DOHH2 (cell line): ENCODE measurements around the gene UNC5CL.

ENCODE experiments used
- H3F3A ChIP-seq: fragments of 200-600 bp; sonication (generic), shearing (Covaris generic); 2 replicates; pipeline ENCODE4 v1.6.0; 2016; ENCODE audit warnings: antibody characterized with exemption, mild to moderate bottlenecking; ENCODE audit not compliant: control insufficient read depth, insufficient read depth
- H3K27ac ChIP-seq: fragments of 200-600 bp; sonication (generic); 2 replicates; pipeline ENCODE4 v1.5.1; 2014; ENCODE audit warnings: low read depth, mild to moderate bottlenecking, low read length, moderate library complexity
- H3K27me3 ChIP-seq: fragments of 200-600 bp; sonication (generic); 2 replicates; pipeline ENCODE4 v1.6.1; 2014; ENCODE audit warnings: mild to moderate bottlenecking, low read length, mixed read lengths; ENCODE audit not compliant: control insufficient read depth
- H3K36me3 ChIP-seq: fragments of 200-600 bp; sonication (generic); 2 replicates; pipeline ENCODE4 v1.6.1; 2014; ENCODE audit warnings: mild to moderate bottlenecking, low read length, moderate library complexity, mixed read lengths; ENCODE audit not compliant: control insufficient read depth
- H3K4me1 ChIP-seq: fragments of 200-600 bp; sonication (generic); 2 replicates; pipeline ENCODE4 v1.6.1; 2014; ENCODE audit warnings: mild to moderate bottlenecking, low read length, mixed read lengths; ENCODE audit not compliant: control insufficient read depth
- H3K4me2 ChIP-seq: fragments of 200-600 bp; sonication (generic); 2 replicates; pipeline ENCODE4 v1.6.0; 2014; ENCODE audit warnings: mild to moderate bottlenecking, low read length, moderate library complexity
- H3K4me3 ChIP-seq: fragments of 200-600 bp; sonication (generic); 2 replicates; pipeline ENCODE4 v1.5.1; 2014; ENCODE audit warnings: mild to moderate bottlenecking, low read length, mixed read lengths
- H3K79me2 ChIP-seq: fragments of 200-600 bp; sonication (generic); 2 replicates; pipeline ENCODE4 v1.6.1; 2014; ENCODE audit warnings: mild to moderate bottlenecking, low read length, mixed read lengths; ENCODE audit not compliant: control insufficient read depth
- H3K9me2 ChIP-seq: fragments of 200-600 bp; sonication (generic); replicated peaks from 2 replicates; pipeline ENCODE4 v1.6.1; 2014; ENCODE audit warnings: mild to moderate bottlenecking, low read length, mixed read lengths; ENCODE audit not compliant: control insufficient read depth
- H3K9me3 ChIP-seq: fragments of 200-600 bp; sonication (generic); 2 replicates; pipeline ENCODE4 v1.6.1; 2014; ENCODE audit warnings: antibody characterized with exemption, low read length, mixed read lengths; ENCODE audit not compliant: control insufficient read depth, insufficient read depth
- H4K20me1 ChIP-seq: fragments of 200-600 bp; sonication (generic); 2 replicates; pipeline ENCODE4 v1.6.0; 2014; ENCODE audit warnings: low read depth, mild to moderate bottlenecking, antibody characterized with exemption, low read length, moderate library complexity; ENCODE audit not compliant: control insufficient read depth, insufficient read depth
- CTCF ChIP-seq: fragments of 200-600 bp; sonication (generic); IDR thresholded peaks from one replicate; pipeline ENCODE4 v1.5.1; 2014; ENCODE audit warnings: antibody characterized with exemption, mild to moderate bottlenecking, low read depth, low read length; ENCODE audit not compliant: poor library complexity, severe bottlenecking
- EZH2phosphoT487 ChIP-seq: fragments of 200-600 bp; sonication (generic); IDR thresholded peaks from 2 replicates; pipeline ENCODE4 v1.6.1; 2017; ENCODE audit warnings: borderline replicate concordance, mild to moderate bottlenecking, antibody characterized with exemption, low read length, moderate library complexity, mixed read lengths

The UNC5CL gene

GRCh38 chr6:41074692-41075436 is 35.8 kb upstream of the UNC5CL start:
- Histone ChIP-seq H3K27me3 (no peaks in the 10 kb centered on the region), H3K4me1 (peaks cover 60% of the 10 kb centered on the region), H3F3A (peaks cover 11% of the 10 kb centered on the region), H3K79me2 (peaks cover 81% of the 10 kb centered on the region), H3K4me3 (peak overlapping the region; percentile 93), H3K9me3 (no peaks in the 10 kb centered on the region), H3K27ac (peak overlapping the region; percentile 94; the same call in 1 of the 2 replicates), H3K36me3 (peaks cover 72% of the 10 kb centered on the region), H3K4me2 (peak overlapping the region; percentile 99), H3K9me2 (no peaks in the 10 kb centered on the region), H4K20me1 (peaks cover 8% of the 10 kb centered on the region)
- TF ChIP-seq CTCF = no peak
- no peak for TF ChIP-seq EZH2phosphoT487

- peaks cover 73% of the 10 kb centered on the region for H3K79me2 ChIP-seq
- no peak for TF ChIP-seq CTCF
- TF ChIP-seq EZH2phosphoT487 = no peak
- H3K9me2 ChIP-seq = no peaks in the 10 kb centered on the region
- peaks cover 11% of the 10 kb centered on the region for H3F3A ChIP-seq
- no peaks in the 10 kb centered on the region for H3K9me3 ChIP-seq
- peaks cover 72% of the 10 kb centered on the region for H3K36me3 ChIP-seq
- peak overlapping the region; percentile 99 for H3K4me2 ChIP-seq
- H3K27ac ChIP-seq = peak overlapping the region; percentile 94
- no peaks in the 10 kb centered on the region for H3K27me3 ChIP-seq
- H3K4me1 ChIP-seq = peaks cover 52% of the 10 kb centered on the region
- peaks cover 8% of the 10 kb centered on the region for H4K20me1 ChIP-seq
- peak overlapping the region; percentile 93 for H3K4me3 ChIP-seq
These were observed 35.1 kb upstream of the UNC5CL start for GRCh38 chr6:41073968-41074691.

GRCh38 chr6:41073203-41073967 is 34.4 kb upstream of the UNC5CL start:
- Histone ChIP-seq H3K4me3 (peak overlapping the region; percentile 93), H3K36me3 (peaks cover 71% of the 10 kb centered on the region), H3F3A (peaks cover 11% of the 10 kb centered on the region), H3K9me3 (no peaks in the 10 kb centered on the region), H3K4me2 (peak overlapping the region; percentile 99), H3K9me2 (no peaks in the 10 kb centered on the region), H3K4me1 (peaks cover 46% of the 10 kb centered on the region), H3K79me2 (peaks cover 66% of the 10 kb centered on the region), H4K20me1 (peaks cover 8% of the 10 kb centered on the region), H3K27ac (peak overlapping the region; percentile 94), H3K27me3 (no peaks in the 10 kb centered on the region)
- TF ChIP-seq EZH2phosphoT487 (no peak), CTCF (peak; percentile 20)
